ENCODE results near the gene TMEM38B. TPM values are rescaled to one million over a fixed set of nuclear protein-coding genes. Genes with fewer than 3 reads are reported as not detected.

TMEM38B gene
- total RNA-seq, 1 experiment from 2014 or later = 30.6 TPM

- ChIA-PET CTCF (no interaction called here), POLR2A (no interaction called here)
- intact Hi-C loops (cut with micrococcal nuclease; ENCODE audit: unreplicated experiment) = no loop called here
- in situ Hi-C loops (cut with HindIII; ENCODE audit: low pct_unique_long_range_greater_than_20kb, low sequenced_read_pairs) = no loop called here
- BruUV-seq (replicated peaks) = no TSS peak
- no peak for DNase-seq (ENCODE audit: low read depth, low spot score)
- Histone ChIP-seq H3K27ac (ENCODE audit: low read length) (no peak overlapping the region), H3K9me3 (ENCODE audit: control insufficient read depth, insufficient read depth, low read depth, low read length) (no peaks in the 10 kb centered on the region), H3K36me3 (ENCODE audit: control insufficient read depth, insufficient read depth, low read length) (no peaks in the 10 kb centered on the region), H3K27me3 (ENCODE audit: control insufficient read depth, insufficient read depth, low read length) (no peaks in the 10 kb centered on the region), H3K4me3 (ENCODE audit: low read depth in 2 of 2, low read length in 2 of 2) (no peak overlapping the region), H3K4me1 (ENCODE audit: control insufficient read depth, insufficient read depth, low read length) (no peaks in the 10 kb centered on the region)
- no peak for ATAC-seq
- TF ChIP-seq, protein P1, sequence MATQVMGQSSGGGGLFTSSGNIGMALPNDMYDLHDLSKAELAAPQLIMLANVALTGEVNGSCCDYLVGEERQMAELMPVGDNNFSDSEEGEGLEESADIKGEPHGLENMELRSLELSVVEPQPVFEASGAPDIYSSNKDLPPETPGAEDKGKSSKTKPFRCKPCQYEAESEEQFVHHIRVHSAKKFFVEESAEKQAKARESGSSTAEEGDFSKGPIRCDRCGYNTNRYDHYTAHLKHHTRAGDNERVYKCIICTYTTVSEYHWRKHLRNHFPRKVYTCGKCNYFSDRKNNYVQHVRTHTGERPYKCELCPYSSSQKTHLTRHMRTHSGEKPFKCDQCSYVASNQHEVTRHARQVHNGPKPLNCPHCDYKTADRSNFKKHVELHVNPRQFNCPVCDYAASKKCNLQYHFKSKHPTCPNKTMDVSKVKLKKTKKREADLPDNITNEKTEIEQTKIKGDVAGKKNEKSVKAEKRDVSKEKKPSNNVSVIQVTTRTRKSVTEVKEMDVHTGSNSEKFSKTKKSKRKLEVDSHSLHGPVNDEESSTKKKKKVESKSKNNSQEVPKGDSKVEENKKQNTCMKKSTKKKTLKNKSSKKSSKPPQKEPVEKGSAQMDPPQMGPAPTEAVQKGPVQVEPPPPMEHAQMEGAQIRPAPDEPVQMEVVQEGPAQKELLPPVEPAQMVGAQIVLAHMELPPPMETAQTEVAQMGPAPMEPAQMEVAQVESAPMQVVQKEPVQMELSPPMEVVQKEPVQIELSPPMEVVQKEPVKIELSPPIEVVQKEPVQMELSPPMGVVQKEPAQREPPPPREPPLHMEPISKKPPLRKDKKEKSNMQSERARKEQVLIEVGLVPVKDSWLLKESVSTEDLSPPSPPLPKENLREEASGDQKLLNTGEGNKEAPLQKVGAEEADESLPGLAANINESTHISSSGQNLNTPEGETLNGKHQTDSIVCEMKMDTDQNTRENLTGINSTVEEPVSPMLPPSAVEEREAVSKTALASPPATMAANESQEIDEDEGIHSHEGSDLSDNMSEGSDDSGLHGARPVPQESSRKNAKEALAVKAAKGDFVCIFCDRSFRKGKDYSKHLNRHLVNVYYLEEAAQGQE (IDR thresholded peaks at IDR 0.05; ENCODE audit: insufficient read depth in 1 of 2, low read depth in 2 of 2, low read length in 1 of 2) = no peak
- TF ChIP-seq TCF7L2 (IDR thresholded peaks at IDR 0.05; ENCODE audit: low read depth, low read length) (no peak), POLR2AphosphoS5 (IDR thresholded peaks at IDR 0.05; ENCODE audit: low read depth, low read length) (no peak), SIN3A (IDR thresholded peaks at IDR 0.05; ENCODE audit: borderline replicate concordance, insufficient read depth, low read depth, low read length) (no peak), CTCF (IDR thresholded peaks at IDR 0.05) (no peak)
Measured at GRCh38 chr9:105822814-105823213, 128.5 kb downstream of the TMEM38B start.

Other genes starting within 250 kb of the TMEM38B start
- gene FSD1L, start 246.5 kb upstream of the TMEM38B start, total RNA-seq (2021; ENCODE audit: unreplicated experiment) = 5.1 TPM
- 15.2 TPM for gene FKTN, start 136.4 kb upstream of the TMEM38B start, total RNA-seq (2021; ENCODE audit: unreplicated experiment)
- not detected for gene TAL2, start 32.1 kb upstream of the TMEM38B start, total RNA-seq (2021; ENCODE audit: unreplicated experiment)

Data from Panc1 (cell line).